Medulla oblongata (tissue), 1 donor: Measurements from ENCODE around the gene KCTD5.

ENCODE experiments used
- DNase-seq: peaks from one replicate; pipeline ENCODE4 v3.0.0-alpha.2; 2015; ENCODE audit errors: extremely low spot score

KCTD5 gene

DNA sequence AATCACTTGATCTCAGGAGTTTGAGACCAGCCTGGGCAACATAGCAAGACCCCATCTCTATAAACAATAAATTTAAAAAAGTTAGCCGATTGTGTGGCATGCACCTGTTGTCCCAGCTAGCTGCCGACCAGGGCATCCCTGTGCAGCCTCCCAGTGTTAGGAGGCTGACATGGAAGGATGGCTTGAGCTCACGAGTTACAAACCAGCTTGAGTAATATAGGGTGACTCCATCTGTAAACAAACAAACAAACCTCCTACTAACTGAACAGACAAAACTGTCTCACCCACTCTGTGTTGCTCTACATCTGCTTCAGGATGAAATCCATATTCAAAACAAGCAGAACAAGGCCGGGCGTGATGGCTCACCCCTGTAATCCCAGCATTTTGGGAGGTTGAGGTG lies 44.6 kb downstream of the KCTD5 start:
- no peak for DNase-seq

DNA sequence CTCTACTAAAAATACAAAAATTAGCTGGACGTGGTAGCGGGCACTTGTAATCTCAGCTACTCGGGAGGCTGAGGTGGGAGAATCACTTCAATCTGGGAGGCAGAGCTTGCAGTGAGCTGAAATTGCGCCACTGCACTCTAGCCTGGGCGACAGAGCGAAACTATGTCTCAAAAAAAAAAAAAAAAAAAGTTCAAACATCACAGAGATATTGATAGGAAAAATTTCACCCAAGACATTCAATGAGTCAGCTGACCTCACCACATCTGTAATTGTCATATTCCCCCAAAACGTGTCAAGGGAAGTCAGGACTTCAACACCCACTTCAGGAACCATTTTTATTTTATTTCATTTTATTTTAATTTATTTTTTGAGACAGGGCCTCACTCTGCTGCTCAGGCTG lies 45.7 kb downstream of the KCTD5 start:
- DNase-seq = no peak

DNA sequence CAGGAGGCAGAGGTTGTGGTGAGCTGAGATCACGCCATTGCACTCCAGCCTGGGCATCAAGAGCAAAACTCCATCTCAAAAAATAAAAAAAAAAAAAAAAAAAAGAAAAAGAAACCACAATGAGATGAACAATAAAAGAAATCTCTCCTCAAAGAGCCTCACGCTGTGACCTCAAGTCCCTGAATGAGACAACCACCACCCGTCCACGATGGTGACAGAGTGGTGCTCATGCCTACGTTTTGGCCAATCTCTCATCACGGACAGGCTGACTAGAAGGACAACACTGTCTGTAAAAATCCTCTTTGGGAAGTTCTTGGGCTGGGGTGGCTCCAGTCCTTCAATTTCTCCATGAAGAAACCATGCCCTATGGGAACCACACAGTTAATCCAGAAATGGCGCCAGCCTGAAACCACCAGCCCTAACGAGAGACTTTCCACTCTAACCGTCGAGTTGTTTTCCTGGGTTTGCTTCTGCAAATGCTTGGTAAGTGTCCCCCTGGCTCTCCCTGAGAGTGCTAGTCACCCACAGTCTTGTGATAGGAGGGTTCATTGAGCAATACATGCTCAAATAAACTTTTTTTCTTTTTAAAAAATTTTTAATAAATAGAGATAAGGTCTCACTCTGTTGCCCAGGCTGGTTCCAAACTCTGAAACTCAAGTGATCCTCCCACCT lies 52.7 kb downstream of the KCTD5 start:
- no peak for DNase-seq

DNA sequence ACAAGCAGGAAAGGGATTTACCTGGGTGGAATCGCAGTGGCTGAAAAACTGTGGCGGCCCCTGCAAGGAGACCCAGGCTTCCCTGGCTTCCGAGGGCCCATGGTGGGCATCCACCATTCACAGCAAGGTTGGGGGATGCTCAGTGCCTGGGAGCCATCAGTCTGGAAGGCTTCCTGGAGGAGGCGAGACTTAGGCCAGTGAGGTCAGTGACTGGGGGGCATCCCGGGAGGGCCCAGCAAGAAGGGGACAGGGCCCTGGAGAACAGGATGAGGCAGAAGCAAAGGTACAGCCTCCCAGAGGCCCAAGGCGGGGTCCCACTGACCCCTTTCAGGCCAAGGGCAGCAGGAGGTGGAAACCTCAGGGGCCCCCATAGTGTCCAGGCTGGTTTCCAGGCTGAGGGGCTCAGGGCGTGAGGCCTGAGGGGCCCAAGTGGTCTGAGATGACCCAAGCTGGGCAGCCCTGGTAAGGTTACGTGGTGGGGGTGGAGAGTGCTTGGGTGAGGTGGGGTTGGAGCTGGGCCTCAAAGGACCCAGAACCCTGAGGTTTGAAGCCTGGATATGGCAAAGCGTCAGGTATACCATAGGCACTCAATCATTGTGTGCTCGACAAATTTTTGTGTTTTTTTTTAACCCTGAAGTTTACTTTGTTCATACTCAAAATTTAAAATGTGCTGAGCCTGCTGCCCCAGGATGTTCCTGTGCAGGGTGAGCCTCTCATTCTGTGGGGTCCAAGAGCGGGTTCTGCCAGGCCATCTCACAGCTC lies 54.3 kb downstream of the KCTD5 start:
- DNase-seq = no peak

DNA sequence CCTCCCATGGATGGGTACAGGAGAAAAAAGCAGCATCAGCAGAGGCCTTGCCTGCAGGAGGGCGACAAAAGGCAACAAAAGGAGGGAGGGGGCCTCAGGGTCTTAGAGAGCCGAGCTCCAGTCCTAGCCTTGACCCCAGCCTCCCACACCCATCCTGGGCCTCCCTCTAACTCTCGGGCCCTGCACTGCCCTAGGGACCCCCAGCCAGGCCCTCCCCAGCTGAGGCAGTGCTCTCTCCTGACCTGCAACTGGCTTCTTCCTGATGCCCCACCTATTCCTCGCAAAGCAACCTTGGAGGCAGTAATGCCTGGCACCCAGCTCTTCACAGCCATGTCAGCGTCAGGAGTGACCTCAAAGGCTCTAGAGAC lies 54.9 kb downstream of the KCTD5 start:
- DNase-seq = no peak

DNA sequence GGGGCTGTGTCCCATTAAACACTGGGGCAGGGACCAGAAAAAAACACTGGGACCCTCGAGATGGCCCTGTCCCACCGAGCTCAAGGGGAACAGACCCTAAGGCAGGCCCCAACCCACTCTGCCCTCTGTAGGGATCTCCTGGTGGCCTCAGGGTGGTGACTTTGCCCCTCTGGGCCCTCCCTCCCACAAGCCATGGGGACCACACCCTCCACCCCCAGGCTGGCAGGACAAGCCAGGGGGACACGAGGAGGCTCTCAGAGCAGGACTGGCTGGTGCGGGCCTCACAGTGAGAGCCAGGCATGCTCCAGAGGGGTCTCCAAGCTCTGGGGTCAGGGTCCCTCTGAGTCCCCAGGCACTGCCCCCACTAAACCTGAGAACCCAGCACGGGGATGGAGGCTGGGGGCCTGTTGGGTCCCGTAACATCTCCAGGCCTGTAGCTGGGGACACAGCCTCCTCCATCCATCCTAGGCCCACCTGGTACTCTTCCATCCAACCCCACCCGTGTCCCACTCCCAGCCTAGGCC lies 55.6 kb downstream of the KCTD5 start:
- no peak for DNase-seq

DNA sequence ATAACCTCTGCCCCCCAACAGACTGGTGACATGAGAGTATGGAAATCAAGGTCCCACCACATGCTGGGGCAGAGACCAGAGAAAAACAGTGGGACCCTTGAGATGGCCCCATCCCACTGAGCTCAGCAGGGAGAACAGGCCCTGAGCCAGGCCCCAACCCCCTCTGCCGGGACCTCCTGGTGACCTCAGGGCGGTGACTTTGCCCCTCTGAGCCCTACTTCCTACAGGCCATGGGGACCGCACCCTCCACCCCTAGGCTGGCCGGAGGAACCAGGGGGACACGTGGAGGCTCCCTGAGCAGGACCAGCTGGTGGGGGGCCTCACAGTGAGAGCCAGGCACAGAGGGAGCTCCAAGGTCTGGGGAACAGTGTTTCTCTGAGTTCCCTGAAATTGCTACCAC lies 56.3 kb downstream of the KCTD5 start:
- DNase-seq = no peak

DNA sequence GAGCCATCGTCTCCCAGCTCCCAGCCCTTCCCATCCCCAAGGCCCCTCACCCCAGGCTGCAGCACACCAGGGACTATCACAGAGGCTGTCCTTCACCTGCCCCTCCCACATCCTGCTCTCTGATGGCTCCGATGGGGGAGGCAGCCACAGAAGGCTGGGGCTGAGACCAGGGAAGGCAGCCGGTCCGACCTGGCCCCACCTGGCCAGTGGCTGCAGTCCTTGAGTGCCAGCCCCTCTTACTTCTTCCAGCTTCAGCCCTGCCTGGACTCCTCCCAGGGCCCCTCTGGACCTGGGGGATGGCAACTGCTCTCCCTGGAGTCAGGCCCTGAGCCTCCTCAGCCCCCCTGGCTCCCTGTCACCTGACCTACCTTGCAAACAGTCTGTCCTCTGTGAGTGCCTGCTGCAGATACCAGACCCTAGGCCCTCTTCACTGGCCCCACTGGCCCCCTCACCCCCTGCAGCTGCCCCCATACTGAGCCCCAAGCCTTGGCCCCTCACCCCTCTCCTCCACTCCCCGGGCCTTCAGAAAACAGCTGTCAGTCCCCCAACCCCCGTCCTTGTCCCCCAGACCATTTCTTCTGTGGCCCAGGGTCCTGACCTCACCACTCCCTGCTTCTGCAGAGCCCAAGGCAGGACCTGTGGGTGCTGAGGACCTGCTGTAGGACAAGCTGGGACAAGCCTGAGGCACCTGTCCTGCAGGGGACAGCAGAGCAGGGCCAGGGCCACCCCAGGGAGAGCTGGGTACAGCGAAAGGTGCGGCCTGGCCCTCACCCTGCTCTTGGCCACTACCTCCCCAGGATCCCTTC lies 57.5 kb downstream of the KCTD5 start:
- DNase-seq = no peak

DNA sequence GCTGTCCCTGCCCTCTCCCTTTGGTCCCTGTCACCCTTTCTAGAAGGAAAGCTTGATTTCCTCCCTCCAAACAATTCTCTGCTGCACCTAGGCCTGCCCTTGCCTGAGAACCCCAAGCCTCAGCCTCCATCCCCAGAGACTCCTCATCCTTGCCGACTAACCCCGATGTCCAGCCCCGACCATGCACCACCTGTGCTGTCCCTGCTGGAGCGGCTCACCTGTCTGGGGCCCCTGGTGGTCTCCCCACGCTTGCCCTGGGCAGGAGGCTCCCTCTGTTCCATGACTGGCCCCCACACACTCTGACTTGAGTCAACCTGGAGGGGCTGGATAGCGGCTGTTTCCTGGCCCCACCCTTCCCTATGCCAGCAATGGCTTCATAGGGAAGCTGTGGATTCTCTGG lies 58.2 kb downstream of the KCTD5 start:
- no peak for DNase-seq

DNA sequence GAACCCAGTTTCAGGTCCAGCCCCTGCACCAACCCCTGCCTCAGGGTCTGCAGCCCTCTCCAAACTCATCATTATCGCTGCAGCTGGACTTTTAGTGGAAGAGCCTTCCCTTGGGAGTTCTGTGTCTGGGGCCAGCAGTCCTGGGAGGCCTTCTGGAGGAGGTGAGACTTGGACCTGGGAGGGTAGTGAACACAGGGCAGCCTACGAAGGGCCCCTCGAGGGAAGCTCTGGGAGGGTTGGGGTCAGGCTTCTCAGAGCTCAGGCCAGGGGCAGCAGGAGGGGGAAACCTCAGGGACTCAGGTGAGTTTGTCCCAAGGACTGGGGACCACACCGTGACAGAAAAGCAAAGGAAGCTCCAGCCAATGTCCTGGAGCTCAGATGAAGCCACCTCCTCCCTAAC lies 58.8 kb downstream of the KCTD5 start:
- no peak for DNase-seq

DNA sequence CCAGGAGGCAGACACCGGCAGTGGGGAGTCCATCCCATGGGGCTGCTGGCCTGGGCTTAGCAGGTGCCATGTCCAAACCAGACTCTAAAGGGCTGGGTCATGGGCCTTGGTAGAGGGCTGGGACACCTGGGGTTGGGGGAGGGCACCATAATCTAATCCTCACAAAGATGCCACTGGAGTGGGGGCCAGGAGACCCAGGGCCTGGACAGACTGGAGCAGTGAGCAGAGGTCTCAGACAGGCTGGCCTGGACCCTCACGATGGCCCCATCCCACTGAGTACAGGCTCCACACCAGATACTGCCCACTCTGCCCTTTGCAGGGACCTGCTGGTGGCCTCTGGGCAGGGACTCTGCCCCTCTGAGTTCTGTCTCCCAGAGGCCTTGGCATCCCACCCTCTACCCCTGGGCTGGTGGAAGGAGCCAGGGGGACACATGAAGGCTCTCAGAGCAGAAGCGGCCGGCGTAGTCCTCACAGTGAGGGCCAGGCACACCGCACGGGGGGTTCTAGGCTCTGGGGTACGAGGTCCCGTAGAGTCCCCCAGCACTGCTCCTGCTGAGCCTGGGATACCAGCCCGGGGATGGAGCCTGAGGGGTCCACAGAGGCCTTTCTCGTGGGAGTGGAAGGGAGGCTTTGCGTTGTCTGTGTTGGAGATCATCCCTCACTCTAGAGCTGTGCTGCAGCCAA lies 60.1 kb downstream of the KCTD5 start:
- no peak for DNase-seq

DNA sequence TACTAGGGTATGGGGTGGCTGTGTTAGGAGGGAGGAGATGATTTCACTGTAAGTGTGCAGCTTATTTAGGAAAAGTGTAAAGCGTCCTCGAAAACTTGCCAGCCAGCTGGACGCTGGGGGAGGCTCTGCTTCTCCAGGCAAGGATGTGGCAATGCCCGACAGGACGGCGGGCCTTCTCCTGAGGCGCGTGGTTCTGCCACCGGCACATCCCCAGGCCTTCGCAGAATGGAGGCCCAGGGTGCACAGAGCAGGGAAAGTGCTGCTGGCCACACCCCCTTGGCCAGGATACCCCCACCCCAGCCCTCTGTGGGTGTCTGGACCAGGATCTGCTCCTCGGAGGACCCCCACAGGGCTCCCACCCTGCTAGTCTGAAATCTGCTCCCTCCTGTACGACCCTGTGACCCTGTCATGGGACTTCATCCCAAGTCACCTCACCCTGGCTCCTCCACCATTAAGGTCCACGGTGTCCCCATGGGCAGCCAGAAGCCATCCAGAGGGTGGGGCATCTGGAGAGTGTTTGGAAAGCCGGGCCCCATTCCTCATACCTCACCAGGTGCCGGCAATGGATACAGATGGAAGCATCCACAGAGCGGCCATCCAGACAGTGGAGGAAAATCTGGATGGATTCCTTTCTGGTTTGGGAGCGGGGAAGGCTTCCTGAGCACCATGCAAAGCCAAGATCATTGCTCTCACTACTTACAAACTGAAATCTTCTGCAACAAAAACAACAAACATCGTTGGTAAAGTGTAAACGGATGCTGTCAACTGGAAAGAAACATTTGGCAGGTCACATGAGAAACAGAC lies 60.9 kb downstream of the KCTD5 start:
- no peak for DNase-seq

DNA sequence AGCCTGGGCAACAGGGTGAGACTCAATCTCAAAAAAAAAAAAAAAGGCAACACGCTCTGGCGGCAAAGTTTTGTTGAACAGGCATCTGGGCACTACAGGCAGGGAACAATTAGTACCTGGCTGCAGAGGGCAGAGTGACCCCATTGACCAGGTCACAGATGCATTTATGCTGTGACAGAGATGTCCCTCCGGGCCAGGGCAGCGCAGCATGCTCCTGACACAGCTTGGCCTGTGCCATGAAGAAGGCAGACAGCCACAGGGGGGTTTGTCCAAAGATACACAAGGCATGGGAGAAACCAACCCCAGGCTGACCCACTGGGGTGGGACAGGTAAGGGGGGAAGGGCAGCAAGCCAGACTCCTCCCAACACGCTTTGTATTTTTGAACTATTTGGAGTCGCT lies 62.4 kb downstream of the KCTD5 start:
- DNase-seq = no peak

DNA sequence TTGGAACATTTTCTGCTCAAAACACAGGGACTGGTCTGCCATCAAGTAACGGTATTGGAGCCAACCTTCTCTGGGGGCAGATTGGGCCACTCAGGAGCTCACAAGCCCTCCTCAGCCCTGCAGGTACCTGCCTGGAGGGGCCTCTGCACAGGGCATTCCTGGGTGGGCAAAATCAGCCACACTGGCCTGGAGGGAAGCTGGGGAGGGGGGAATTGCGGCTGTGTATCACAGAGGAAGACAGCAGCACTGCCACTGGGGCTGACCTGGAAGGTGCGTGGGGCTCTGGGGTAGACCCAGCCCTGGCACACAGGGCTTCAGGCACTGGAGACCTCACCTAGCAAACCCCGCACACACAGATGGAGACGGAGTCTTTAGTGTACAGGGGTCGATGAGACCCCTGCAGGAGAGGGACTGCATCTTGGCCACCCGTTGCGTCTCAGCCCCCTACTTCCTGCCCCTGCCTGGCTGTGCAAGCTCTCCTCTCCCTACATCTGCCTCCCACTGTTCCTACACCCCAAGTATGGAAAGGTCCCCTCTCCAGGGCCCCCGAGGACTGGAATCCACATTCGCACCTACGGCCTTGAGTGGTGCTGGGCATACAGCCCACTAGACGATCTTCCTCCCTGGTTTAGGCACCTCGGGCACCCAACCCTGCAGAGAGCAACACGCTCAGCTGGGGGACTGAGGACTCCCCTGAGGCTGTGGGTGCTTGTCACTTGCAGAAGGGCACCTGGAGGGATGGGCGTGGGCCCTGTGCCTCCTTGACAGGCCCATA lies 63.0 kb downstream of the KCTD5 start:
- DNase-seq = no peak

DNA sequence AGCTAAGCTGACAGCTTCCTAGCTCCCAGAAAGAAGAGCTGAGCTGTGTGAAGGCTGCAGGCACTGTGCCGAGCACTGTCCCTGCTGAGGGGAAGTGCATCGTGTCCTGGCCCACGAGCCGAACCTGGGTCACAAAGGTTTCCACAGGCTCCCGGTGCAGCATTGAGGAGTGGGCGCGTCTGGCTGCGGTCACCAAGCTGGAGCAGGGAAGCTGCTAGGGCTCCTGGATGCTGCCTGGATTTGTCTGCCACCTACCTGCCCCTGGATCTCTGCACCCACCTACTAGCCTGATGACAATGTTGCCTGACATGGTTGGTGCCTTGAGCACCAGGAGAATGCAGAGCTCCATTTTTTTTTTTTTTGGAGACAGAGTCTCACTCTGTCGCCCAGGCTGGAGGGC lies 63.6 kb downstream of the KCTD5 start:
- no peak for DNase-seq

DNA sequence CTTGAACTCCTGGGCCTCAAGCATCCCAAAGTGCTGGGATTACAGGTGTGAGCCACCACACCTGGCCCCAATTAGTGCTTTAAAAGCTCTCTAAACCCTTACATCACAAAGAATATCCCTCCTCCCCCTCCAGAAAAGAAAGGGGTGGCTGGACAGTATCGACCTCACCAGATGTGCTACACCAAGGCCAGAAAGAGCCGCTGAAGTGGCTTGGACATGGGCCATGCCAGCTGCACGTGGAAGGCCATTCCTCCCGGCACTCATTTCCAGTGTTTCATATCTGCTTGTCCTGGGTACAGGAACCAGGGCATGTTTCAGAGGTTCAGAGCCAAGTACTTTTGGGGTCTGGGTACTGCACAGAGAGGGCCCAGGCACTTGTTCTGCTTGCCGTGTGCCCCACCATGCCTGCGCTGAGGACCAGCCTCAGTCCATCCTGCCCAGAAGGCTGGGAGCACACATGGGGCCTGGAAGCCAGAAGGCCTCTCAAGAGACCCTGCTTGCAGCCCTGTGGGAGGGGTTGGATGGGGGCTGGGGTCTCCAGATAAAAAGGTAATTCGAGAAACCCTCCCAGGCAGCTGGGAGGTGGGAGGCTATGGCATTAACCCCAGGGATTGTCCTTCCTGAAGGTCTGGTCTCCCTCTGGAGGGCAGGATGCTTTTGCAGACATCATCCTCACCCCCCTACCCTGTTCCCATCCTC lies 66.6 kb downstream of the KCTD5 start:
- DNase-seq = no peak

DNA sequence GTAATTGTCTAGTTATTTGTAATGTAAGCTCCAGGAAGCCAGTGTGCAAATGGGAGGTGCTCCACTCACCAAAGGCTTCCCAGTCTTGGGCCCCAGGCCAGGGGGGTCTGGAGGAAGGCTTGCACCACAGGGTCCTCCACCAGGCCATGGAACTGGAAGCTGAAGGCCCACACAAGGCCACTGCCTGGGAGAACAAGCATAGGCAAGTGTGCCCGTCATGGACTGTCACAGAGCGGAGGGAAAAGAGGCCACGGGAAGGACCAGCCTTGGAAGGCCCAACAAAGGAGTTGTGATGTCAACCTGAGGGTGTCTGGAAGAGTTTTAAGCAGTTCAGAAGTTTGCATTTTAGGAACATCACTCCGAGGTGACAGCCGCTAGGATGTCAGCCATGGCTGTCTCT lies 67.2 kb downstream of the KCTD5 start:
- DNase-seq = no peak

DNA sequence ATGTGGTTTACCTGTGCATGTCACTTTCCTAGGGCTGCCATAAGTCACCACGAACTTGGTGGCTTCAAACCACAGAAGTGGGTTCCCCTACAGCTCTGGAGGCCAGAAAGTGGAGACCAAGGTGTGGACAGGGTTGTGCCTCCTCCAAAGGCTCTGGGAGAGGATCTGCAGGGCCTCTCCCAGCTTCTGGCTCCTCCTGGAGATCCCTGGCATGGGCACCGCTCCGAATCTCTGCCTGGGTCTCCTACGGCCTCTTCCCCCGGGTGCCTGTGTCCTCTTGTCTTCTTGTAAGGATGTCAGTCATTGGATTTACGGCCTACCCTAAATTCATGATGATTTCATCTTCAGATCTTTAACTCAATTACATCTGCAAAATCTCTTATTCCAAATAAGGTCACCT lies 67.6 kb downstream of the KCTD5 start:
- DNase-seq = no peak

DNA sequence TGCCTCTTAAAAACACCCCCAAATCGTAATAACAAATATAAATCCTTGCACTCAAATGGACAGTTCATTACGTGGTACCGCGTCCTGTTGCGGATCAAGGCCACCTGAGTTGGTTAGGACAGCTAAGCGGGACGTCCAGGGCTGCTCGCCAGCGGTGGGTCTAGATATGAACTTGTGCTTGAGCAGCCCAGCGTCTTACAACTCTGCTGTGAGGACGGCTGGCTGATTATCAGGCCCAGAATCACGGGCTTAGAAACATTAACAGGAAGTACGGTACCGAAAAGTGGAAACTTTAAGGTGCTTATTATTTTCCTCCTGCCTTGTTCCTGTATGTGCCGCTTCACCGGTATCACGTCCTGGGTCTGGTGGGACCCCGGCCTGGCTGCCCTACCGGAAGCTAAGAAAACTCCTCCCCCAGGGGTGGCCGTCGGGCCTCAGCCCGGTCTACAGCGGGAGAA lies 69.3 kb downstream of the KCTD5 start:
- no peak for DNase-seq
